ENCODE data around the gene WNT11.
"Not testable (repeated sequence)": the region's sequence is repeated elsewhere in the genome, so short reads cannot be mapped to it uniquely, and the experiment has no call there.

WNT11 gene

GRCh38 chr11:76203937-76204336 is 2.4 kb downstream of the WNT11 start:
- DNase-seq (ENCODE audit: low spot score) = no peak
- in situ Hi-C loops (cut with MboI; ENCODE audit: low sequenced_read_pairs, unreplicated experiment) = loop anchor here (25.0 kb wide), 1 partner anchor 483 kb away; no protein-coding TSS in a partner anchor
- TF ChIP-seq, protein P1, sequence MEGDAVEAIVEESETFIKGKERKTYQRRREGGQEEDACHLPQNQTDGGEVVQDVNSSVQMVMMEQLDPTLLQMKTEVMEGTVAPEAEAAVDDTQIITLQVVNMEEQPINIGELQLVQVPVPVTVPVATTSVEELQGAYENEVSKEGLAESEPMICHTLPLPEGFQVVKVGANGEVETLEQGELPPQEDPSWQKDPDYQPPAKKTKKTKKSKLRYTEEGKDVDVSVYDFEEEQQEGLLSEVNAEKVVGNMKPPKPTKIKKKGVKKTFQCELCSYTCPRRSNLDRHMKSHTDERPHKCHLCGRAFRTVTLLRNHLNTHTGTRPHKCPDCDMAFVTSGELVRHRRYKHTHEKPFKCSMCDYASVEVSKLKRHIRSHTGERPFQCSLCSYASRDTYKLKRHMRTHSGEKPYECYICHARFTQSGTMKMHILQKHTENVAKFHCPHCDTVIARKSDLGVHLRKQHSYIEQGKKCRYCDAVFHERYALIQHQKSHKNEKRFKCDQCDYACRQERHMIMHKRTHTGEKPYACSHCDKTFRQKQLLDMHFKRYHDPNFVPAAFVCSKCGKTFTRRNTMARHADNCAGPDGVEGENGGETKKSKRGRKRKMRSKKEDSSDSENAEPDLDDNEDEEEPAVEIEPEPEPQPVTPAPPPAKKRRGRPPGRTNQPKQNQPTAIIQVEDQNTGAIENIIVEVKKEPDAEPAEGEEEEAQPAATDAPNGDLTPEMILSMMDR (IDR thresholded peaks at IDR 0.05; ENCODE audit: borderline replicate concordance, control extremely low read depth, extremely low read depth, insufficient read depth, missing control alignments) = no peak

GRCh38 chr11:76203131-76203925 is 3.0 kb downstream of the WNT11 start:
- TF ChIP-seq, protein P1 (IDR thresholded peaks at IDR 0.05; ENCODE audit: borderline replicate concordance, control extremely low read depth, extremely low read depth, insufficient read depth, missing control alignments) = no peak
- in situ Hi-C loops (cut with MboI; ENCODE audit: low sequenced_read_pairs, unreplicated experiment) = loop anchor here (25.0 kb wide), 1 partner anchor 484 kb away; no protein-coding TSS in a partner anchor
- no peak for DNase-seq (ENCODE audit: low spot score)

GRCh38 chr11:76201672-76202412 is 4.5 kb downstream of the WNT11 start:
- DNase-seq (ENCODE audit: low spot score) = no peak
- TF ChIP-seq, protein P1 (IDR thresholded peaks at IDR 0.05; ENCODE audit: borderline replicate concordance, control extremely low read depth, extremely low read depth, insufficient read depth, missing control alignments) = no peak
- in situ Hi-C loops (cut with MboI; ENCODE audit: low sequenced_read_pairs, unreplicated experiment) = loop anchor here (25.0 kb wide), 1 partner anchor 485 kb away; no protein-coding TSS in a partner anchor

GRCh38 chr11:76201056-76201455 is 5.2 kb downstream of the WNT11 start:
- TF ChIP-seq, protein P1 (IDR thresholded peaks at IDR 0.05; ENCODE audit: borderline replicate concordance, control extremely low read depth, extremely low read depth, insufficient read depth, missing control alignments) = no peak
- in situ Hi-C loops (cut with MboI; ENCODE audit: low sequenced_read_pairs, unreplicated experiment) = loop anchor here (25.0 kb wide), 1 partner anchor 486 kb away; no protein-coding TSS in a partner anchor

DNA sequence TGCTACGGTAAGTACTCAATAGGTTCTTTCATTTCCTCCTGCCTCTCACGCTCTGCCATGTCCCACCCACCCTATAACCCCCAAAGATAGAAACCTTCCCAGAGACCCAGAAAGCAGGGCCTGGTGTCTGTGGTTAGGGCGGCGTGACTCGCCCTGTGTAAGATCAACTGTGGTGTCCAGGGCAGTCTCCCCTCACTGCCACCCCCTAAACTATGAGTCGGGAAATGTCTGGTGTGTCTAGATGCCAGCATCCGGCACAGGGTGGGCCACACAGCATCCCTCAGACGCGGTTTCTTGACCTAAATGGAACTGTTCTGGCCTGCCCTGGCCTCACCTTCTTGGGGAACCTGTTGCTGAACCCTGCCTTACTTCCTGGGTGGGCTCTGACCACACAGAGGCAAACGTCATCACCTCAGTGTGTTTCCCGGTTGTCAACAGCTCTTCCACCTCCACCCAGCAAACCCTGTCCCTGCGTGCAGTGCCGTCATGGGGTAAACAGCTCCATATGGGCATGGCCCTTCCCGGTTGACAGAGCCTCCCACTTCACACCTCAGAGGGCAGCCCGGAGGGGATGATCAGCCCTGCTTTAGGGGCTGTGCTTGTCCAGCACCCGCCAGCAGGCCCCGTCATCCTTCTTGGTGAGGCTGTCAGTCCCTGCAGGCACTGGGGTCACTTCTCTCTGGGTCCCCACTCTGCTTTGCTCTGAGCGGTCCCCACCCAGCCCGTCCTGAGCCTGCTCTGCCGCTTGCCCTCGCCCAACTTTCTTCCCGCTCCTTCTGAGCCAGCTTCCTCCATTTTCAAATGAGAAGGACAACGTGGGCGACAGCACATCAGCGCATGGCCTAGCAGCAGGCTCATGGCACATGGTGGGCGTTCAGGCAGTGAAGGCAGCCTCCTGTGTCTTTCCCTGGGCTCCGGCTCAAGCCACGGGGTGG is 6.0 kb downstream of the WNT11 start:
- no peak for DNase-seq (ENCODE audit: low spot score)
- TF ChIP-seq, protein P1 (IDR thresholded peaks at IDR 0.05; ENCODE audit: borderline replicate concordance, control extremely low read depth, extremely low read depth, insufficient read depth, missing control alignments) = no peak
- in situ Hi-C loops (cut with MboI; ENCODE audit: low sequenced_read_pairs, unreplicated experiment) = loop anchor here (25.0 kb wide), 1 partner anchor 487 kb away; no protein-coding TSS in a partner anchor

More at GRCh38 chr11:76201056-76201455, 5.2 kb downstream of the WNT11 start:
- no peak for DNase-seq (ENCODE audit: low spot score)

DNA sequence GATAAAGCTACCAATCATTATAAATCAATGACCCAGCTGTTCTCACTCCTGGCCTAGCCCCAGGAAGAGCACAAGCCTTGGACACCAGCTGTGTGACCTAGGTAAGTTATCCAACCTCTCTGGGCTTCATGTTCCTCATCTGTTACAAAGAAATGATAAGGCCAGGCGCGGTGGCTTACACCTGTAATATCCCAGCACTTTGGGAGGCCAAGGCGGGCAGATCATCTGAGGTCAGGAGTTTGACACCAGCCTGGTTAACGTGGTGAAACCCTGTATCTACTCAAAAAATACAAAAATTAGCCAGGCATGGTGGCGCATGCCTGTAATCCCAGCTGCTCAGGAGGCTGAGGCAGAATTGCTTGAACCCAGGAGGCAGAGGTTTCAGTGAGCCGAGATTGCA is 7.6 kb downstream of the WNT11 start:
- in situ Hi-C loops (cut with MboI; ENCODE audit: low sequenced_read_pairs, unreplicated experiment); DNase-seq (ENCODE audit: low spot score): not testable (repeated sequence)

Data from GM13976 (cell line).